ENCODE results near the gene ZNF618.

ZNF618 gene

GRCh38 chr9:113940077-113940476, 64.0 kb downstream of the ZNF618 start:
- no peaks in the 10 kb centered on the region for H3K9me2 ChIP-seq (replicated peaks; ENCODE audit: control insufficient read depth, low read length)
- no peaks in the 10 kb centered on the region for H3F3A ChIP-seq (ENCODE audit: control insufficient read depth, insufficient read depth)
- no peak overlapping the region for H3K4me3 ChIP-seq (ENCODE audit: low read length)
- no peaks in the 10 kb centered on the region for H3K79me2 ChIP-seq (ENCODE audit: control insufficient read depth, low read length)
- no peak for TF ChIP-seq EZH2phosphoT487 (IDR thresholded peaks at IDR 0.05; ENCODE audit: borderline replicate concordance, low read length)
- TF ChIP-seq, protein P1, sequence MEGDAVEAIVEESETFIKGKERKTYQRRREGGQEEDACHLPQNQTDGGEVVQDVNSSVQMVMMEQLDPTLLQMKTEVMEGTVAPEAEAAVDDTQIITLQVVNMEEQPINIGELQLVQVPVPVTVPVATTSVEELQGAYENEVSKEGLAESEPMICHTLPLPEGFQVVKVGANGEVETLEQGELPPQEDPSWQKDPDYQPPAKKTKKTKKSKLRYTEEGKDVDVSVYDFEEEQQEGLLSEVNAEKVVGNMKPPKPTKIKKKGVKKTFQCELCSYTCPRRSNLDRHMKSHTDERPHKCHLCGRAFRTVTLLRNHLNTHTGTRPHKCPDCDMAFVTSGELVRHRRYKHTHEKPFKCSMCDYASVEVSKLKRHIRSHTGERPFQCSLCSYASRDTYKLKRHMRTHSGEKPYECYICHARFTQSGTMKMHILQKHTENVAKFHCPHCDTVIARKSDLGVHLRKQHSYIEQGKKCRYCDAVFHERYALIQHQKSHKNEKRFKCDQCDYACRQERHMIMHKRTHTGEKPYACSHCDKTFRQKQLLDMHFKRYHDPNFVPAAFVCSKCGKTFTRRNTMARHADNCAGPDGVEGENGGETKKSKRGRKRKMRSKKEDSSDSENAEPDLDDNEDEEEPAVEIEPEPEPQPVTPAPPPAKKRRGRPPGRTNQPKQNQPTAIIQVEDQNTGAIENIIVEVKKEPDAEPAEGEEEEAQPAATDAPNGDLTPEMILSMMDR (IDR thresholded peaks at IDR 0.05; ENCODE audit: low read depth, low read length, poor library complexity, severe bottlenecking), result no peak
- H3K4me2 ChIP-seq (ENCODE audit: low read length), result no peak overlapping the region
- no peaks in the 10 kb centered on the region for H3K9me3 ChIP-seq (ENCODE audit: control insufficient read depth, insufficient read depth, low read length)
- H3K36me3 ChIP-seq (ENCODE audit: control insufficient read depth, low read length), result no peaks in the 10 kb centered on the region
- H4K20me1 ChIP-seq (ENCODE audit: control insufficient read depth, insufficient read depth, low read depth, low read length), result no peaks in the 10 kb centered on the region
- H3K27ac ChIP-seq (ENCODE audit: low read depth, low read length), result no peak overlapping the region
- H3K27me3 ChIP-seq (ENCODE audit: control insufficient read depth, low read length), result no peaks in the 10 kb centered on the region
- H3K4me1 ChIP-seq (ENCODE audit: control insufficient read depth, low read length), result no peaks in the 10 kb centered on the region

GRCh38 chr9:113941056-113941455, 64.9 kb downstream of the ZNF618 start:
- no peak overlapping the region for H3K4me3 ChIP-seq (ENCODE audit: low read length)
- no peak overlapping the region for H3K27ac ChIP-seq (ENCODE audit: low read depth, low read length)

DNA sequence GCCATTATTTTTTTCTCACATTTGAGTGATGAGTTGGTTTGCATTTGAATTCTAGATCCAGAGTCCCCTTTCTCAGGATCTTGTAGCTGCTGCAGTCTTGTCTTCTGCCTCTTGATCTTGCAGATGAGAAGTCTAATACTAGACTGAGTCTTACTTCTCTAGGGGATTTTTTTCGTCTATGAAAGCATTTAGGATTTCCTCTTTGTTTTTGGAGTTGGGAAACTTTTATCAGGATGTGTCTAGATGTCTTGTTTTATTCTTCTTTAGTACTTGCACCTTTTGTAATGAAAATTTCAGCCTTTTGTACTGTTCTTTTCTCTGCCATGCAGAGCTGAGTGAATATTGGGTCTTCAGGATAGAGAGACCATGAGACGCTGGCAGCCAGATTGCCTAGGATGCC, 65.4 kb downstream of the ZNF618 start:
- Histone ChIP-seq H3K9me2 (replicated peaks; ENCODE audit: control insufficient read depth, low read length) (no peaks in the 10 kb centered on the region), H3K27ac (ENCODE audit: low read depth, low read length) (no peak overlapping the region), H3K36me3 (ENCODE audit: control insufficient read depth, low read length) (no peaks in the 10 kb centered on the region), H3K79me2 (ENCODE audit: control insufficient read depth, low read length) (no peaks in the 10 kb centered on the region), H3K4me3 (ENCODE audit: low read length) (no peak overlapping the region), H3K4me2 (ENCODE audit: low read length) (no peak overlapping the region), H3K4me1 (ENCODE audit: control insufficient read depth, low read length) (no peaks in the 10 kb centered on the region), H3K9me3 (ENCODE audit: control insufficient read depth, insufficient read depth, low read length) (no peaks in the 10 kb centered on the region), H3F3A (ENCODE audit: control insufficient read depth, insufficient read depth) (no peaks in the 10 kb centered on the region), H4K20me1 (ENCODE audit: control insufficient read depth, insufficient read depth, low read depth, low read length) (no peaks in the 10 kb centered on the region), H3K27me3 (ENCODE audit: control insufficient read depth, low read length) (no peaks in the 10 kb centered on the region)
- no peak for TF ChIP-seq EZH2phosphoT487 (IDR thresholded peaks at IDR 0.05; ENCODE audit: borderline replicate concordance, low read length)
- TF ChIP-seq, protein P1 (IDR thresholded peaks at IDR 0.05; ENCODE audit: low read depth, low read length, poor library complexity, severe bottlenecking), result no peak

More at GRCh38 chr9:113941056-113941455, 64.9 kb downstream of the ZNF618 start:
- Histone ChIP-seq H3K79me2 (ENCODE audit: control insufficient read depth, low read length) (no peaks in the 10 kb centered on the region), H3K9me3 (ENCODE audit: control insufficient read depth, insufficient read depth, low read length) (no peaks in the 10 kb centered on the region), H3K4me2 (ENCODE audit: low read length) (no peak overlapping the region), H3K4me1 (ENCODE audit: control insufficient read depth, low read length) (no peaks in the 10 kb centered on the region), H3F3A (ENCODE audit: control insufficient read depth, insufficient read depth) (no peaks in the 10 kb centered on the region), H3K36me3 (ENCODE audit: control insufficient read depth, low read length) (no peaks in the 10 kb centered on the region), H3K9me2 (replicated peaks; ENCODE audit: control insufficient read depth, low read length) (no peaks in the 10 kb centered on the region), H4K20me1 (ENCODE audit: control insufficient read depth, insufficient read depth, low read depth, low read length) (no peaks in the 10 kb centered on the region), H3K27me3 (ENCODE audit: control insufficient read depth, low read length) (no peaks in the 10 kb centered on the region)
- no peak for TF ChIP-seq EZH2phosphoT487 (IDR thresholded peaks at IDR 0.05; ENCODE audit: borderline replicate concordance, low read length)
- TF ChIP-seq, protein P1 (IDR thresholded peaks at IDR 0.05; ENCODE audit: low read depth, low read length, poor library complexity, severe bottlenecking), result no peak
